ENCODE measurements around the gene LMNTD2. TPM values are rescaled to one million over a fixed set of nuclear protein-coding genes. Genes with fewer than 3 reads are reported as not detected.

LMNTD2 gene
- total and polyA plus RNA-seq, 2 of the 13 experiments (the other 11 are each of a cell fraction or from before 2014, with no cell fraction given), result 1.1 to 3.1 TPM

GRCh38 chr11:587978-588380 lies 27.4 kb upstream of the LMNTD2 start (continued):
- TF ChIP-seq ZNF333 (CRISPR knock-in tag; IDR thresholded peaks at IDR 0.05; ENCODE audit: borderline replicate concordance) (no peak), ZNF10 (CRISPR knock-in tag; IDR thresholded peaks at IDR 0.05; ENCODE audit: borderline replicate concordance, low read depth) (no peak), ZBTB38 (CRISPR knock-in tag; IDR thresholded peaks at IDR 0.05) (0 out of 2 replicates have a peak, but pooled peaks have one; percentile 57), SMYD3 (CRISPR knock-in tag; IDR thresholded peaks at IDR 0.05) (no peak), MXD4 (CRISPR knock-in tag; IDR thresholded peaks at IDR 0.05) (peak; percentile 81), ZBTB37 (CRISPR knock-in tag; IDR thresholded peaks at IDR 0.05) (no peak), PITX1 (CRISPR knock-in tag; IDR thresholded peaks at IDR 0.05) (peak; percentile 69), KDM4B (CRISPR knock-in tag; IDR thresholded peaks at IDR 0.05) (peak; percentile 80), ZNF597 (CRISPR knock-in tag; IDR thresholded peaks at IDR 0.05) (no peak), ZNF557 (CRISPR knock-in tag; IDR thresholded peaks at IDR 0.05) (0 out of 2 replicates have a peak, but pooled peaks have one; percentile 33), ZNF281 (CRISPR knock-in tag; IDR thresholded peaks at IDR 0.05; ENCODE audit: borderline replicate concordance) (peak; percentile 16; the same call in 1 of the 2 replicates), BCLAF1 (IDR thresholded peaks at IDR 0.05) (no peak), ELF1 (CRISPR knock-in tag; IDR thresholded peaks at IDR 0.05) (peak; percentile 41; the same call in 1 of the 2 replicates), ZNF572 (CRISPR knock-in tag; IDR thresholded peaks at IDR 0.05) (no peak), MTERF4 (CRISPR knock-in tag; IDR thresholded peaks at IDR 0.05) (peak; percentile 37; the same call in 1 of the 2 replicates), ZBED4 (CRISPR knock-in tag; IDR thresholded peaks at IDR 0.05; ENCODE audit: borderline replicate concordance) (peak; percentile 88; the same call in 1 of the 2 replicates)

Data from HepG2 (cell line).